ENCODE results near the gene NSUN3. TPM values are rescaled to one million over a fixed set of nuclear protein-coding genes. Genes with fewer than 3 reads are reported as not detected.

NSUN3 gene
- total RNA-seq, 1 donor = 12.7 TPM

DNA sequence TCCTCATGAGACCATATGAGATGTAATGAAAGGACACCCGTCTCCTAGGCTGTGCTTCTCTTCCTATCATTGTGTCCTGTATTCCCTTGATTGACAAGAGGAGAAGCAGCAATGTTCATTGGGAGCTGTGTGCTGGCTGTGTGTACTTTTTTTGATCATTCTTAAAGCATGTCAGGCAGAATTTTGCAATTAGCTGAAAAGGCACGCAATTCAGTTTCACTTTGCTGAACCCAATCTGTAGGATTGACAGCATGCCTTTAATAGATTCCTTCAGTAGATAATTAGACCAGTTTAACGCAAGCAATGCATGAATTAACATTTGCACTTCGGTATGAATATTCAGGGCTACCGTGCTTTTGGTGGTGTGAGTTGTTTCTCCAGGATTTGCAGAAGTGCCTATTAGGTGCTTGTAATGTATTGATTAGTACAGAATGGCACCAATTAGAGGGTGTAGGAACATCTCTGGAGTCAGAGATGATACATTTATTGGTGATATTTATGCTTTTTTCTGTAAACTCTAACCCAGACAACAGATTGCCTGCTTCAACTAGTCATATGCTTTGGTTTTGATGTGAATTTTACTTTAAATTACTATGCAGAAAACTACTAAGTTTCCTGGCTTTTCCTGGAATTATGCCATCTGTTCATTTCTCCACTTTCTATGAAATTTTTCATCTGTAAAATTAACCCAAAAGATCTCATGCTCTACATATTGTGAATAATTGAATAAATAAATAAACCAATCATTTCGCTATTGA is 114.3 kb downstream of the NSUN3 start:
- no peak for DNase-seq (ENCODE audit: low read depth in 2 of 3, low spot score in 2 of 3)

Other genes with a start within 250 kb of the NSUN3 start
- 0.54 TPM for gene PROS1, start 89.2 kb upstream of the NSUN3 start, total RNA-seq
- gene ARL13B, start 82.9 kb upstream of the NSUN3 start, total RNA-seq = 4.8 TPM
- not detected for gene STX19, start 34.5 kb upstream of the NSUN3 start, total RNA-seq
- gene DHFR2, start 145 bp upstream of the NSUN3 start, total RNA-seq = 1.6 TPM